Measurements from ENCODE around the gene KRT4.

- TF ChIP-seq REST (IDR thresholded peaks at IDR 0.05) (no peak), CEBPB (IDR thresholded peaks at IDR 0.05) (no peak), CTCF (IDR thresholded peaks at IDR 0.05) (no peak), RARB (CRISPR knock-in tag; IDR thresholded peaks at IDR 0.05) (no peak), POLR2A (IDR thresholded peaks at IDR 0.05; ENCODE audit: low read length) (no peak), CHD4 (IDR thresholded peaks at IDR 0.05; ENCODE audit: borderline replicate concordance) (no peak), FOSL2 (IDR thresholded peaks at IDR 0.05) (no peak), FOSL2 (CRISPR knock-in tag; IDR thresholded peaks at IDR 0.05) (no peak), SMC3 (IDR thresholded peaks at IDR 0.05) (no peak), CHD2 (IDR thresholded peaks at IDR 0.05; ENCODE audit: low read length, partially characterized antibody) (no peak), ZSCAN20 (CRISPR knock-in tag; IDR thresholded peaks at IDR 0.05) (no peak), ATOH8 (CRISPR knock-in tag; IDR thresholded peaks at IDR 0.05; ENCODE audit: low read depth) (no peak), HMGXB4 (CRISPR knock-in tag; IDR thresholded peaks at IDR 0.05; ENCODE audit: borderline replicate concordance) (no peak), MAX (IDR thresholded peaks at IDR 0.05) (no peak), POLR2AphosphoS2 (conservative IDR thresholded peaks at IDR 0.05; ENCODE audit: low read length) (no peak)
Observed at GRCh38 chr12:52767020-52767379, 46.9 kb downstream of the KRT4 start.

Data from A549 (cell line).